NCI-H146 treated with DMSO at 0.1 percent for 48 hours (cell line): ENCODE data around the gene AARS2.

Experiments
- DNase-seq: peaks from one replicate; lab custom pipeline; 2025; ENCODE audit not compliant: unreplicated experiment; lab: John Stamatoyannopoulos, UW

Gene AARS2

GRCh38 chr6:44250067-44250717, 63.0 kb downstream of the AARS2 start:
- no peak for DNase-seq
